HepG2 (cell line): ENCODE data around the gene ZG16. TPM values are rescaled to one million over a fixed set of nuclear protein-coding genes. Genes with fewer than 3 reads are reported as not detected.

ENCODE experiments used
- GFI1 ChIP-seq: sonication (generic); formaldehyde crosslinking; IDR thresholded peaks from 2 replicates; pipeline ENCODE4 v1.5.0; 2020; ENCODE audit warnings: missing genetic modification reagents, mild to moderate bottlenecking, borderline replicate concordance
- HMGXB4 ChIP-seq, 2 experiments: sonication (generic) in 1 of 2; formaldehyde crosslinking in 1 of 2; IDR thresholded peaks; 2 replicates each; pipeline versions ENCODE4 v1.4.0 to v1.6.1; 2018 to 2020; ENCODE audit warnings: missing genetic modification reagents in 2 of 2, borderline replicate concordance in 1 of 2, low read depth in 1 of 2, mild to moderate bottlenecking in 1 of 2, missing biosample characterization in 1 of 2
- HNF4A ChIP-seq: sonication (generic); formaldehyde crosslinking; IDR thresholded peaks from 2 replicates; pipeline ENCODE4 v1.4.0; 2020; ENCODE audit warnings: missing genetic modification reagents
- IRF9 ChIP-seq: sonication (generic); formaldehyde crosslinking; IDR thresholded peaks from 2 replicates; pipeline ENCODE4 v1.8.0; 2022; ENCODE audit warnings: missing genetic modification reagents, mild to moderate bottlenecking, borderline replicate concordance
- ISL2 ChIP-seq: sonication (generic); formaldehyde crosslinking; IDR thresholded peaks from 2 replicates; pipeline ENCODE4 v1.5.0; 2020; ENCODE audit warnings: missing genetic modification reagents
- KDM2A ChIP-seq: sonication (generic); formaldehyde crosslinking; IDR thresholded peaks from 2 replicates; pipeline ENCODE4 v1.4.0; 2020; ENCODE audit warnings: low read depth, missing genetic modification reagents, borderline replicate concordance
- KLF15 ChIP-seq: sonication (generic); formaldehyde crosslinking; IDR thresholded peaks from 2 replicates; pipeline ENCODE4 v1.8.1; 2023; ENCODE audit warnings: borderline replicate concordance, mild to moderate bottlenecking, inconsistent platforms, missing genetic modification reagents, mixed read lengths
- NCOA1 ChIP-seq: sonication (generic); formaldehyde crosslinking; IDR thresholded peaks from 2 replicates; pipeline ENCODE4 v1.9.0; 2021; ENCODE audit warnings: missing genetic modification reagents
- NCOA2 ChIP-seq: sonication (generic); formaldehyde crosslinking; IDR thresholded peaks from 2 replicates; pipeline ENCODE4 v1.8.0; 2022; ENCODE audit warnings: inconsistent platforms
- TAF15 ChIP-seq: fragments of 200-400 bp; formaldehyde crosslinking; IDR thresholded peaks from one replicate; pipeline ENCODE4 v1.6.1; 2018; ENCODE audit warnings: mild to moderate bottlenecking, low read depth, low read length; ENCODE audit not compliant: poor library complexity, severe bottlenecking
- TCF12 ChIP-seq, 2 experiments: fragments of 450-650 bp in 1 of 2; sonication (generic) in 1 of 2; formaldehyde crosslinking in 1 of 2; IDR thresholded peaks; 2 replicates each; pipeline versions ENCODE4 v1.6.1 to v1.8.0; 2017 to 2022; ENCODE audit warnings: antibody characterized with exemption in 1 of 2, mild to moderate bottlenecking in 1 of 2, missing genetic modification reagents in 1 of 2, moderate library complexity in 1 of 2
- TFE3 ChIP-seq: IDR thresholded peaks from 2 replicates; pipeline ENCODE4 v1.6.1; 2016
- TOPORS ChIP-seq: sonication (generic); formaldehyde crosslinking; IDR thresholded peaks from 2 replicates; pipeline ENCODE4 v1.8.0; 2023; ENCODE audit warnings: mild to moderate bottlenecking, missing genetic modification reagents
- ZMYM3 ChIP-seq: sonication (generic); formaldehyde crosslinking; IDR thresholded peaks from 2 replicates; pipeline ENCODE4 v1.5.1; 2020; ENCODE audit warnings: mild to moderate bottlenecking, missing genetic modification reagents
- ZNF136 ChIP-seq: sonication (generic); formaldehyde crosslinking; IDR thresholded peaks from 2 replicates; pipeline ENCODE4 v1.8.1; 2022; ENCODE audit warnings: low read depth, mild to moderate bottlenecking, moderate library complexity, missing genetic modification reagents
- ZNF281 ChIP-seq: sonication (generic); formaldehyde crosslinking; IDR thresholded peaks from 2 replicates; pipeline ENCODE4 v1.4.0; 2020; ENCODE audit warnings: missing genetic modification reagents, borderline replicate concordance
- ZNF446 ChIP-seq: sonication (generic); formaldehyde crosslinking; IDR thresholded peaks from 2 replicates; pipeline ENCODE4 v1.5.0; 2020; ENCODE audit warnings: mild to moderate bottlenecking, missing genetic modification reagents
- ZNF460 ChIP-seq: sonication (generic); formaldehyde crosslinking; IDR thresholded peaks from 2 replicates; pipeline ENCODE4 v1.5.1; 2020; ENCODE audit warnings: missing genetic modification reagents, mild to moderate bottlenecking, borderline replicate concordance
- ZNF619 ChIP-seq: sonication (generic); formaldehyde crosslinking; IDR thresholded peaks from 2 replicates; pipeline ENCODE4 v1.4.0; 2020; ENCODE audit warnings: mild to moderate bottlenecking, missing genetic modification reagents
- ZNF710 ChIP-seq: sonication (generic); formaldehyde crosslinking; IDR thresholded peaks from 2 replicates; pipeline ENCODE4 v1.5.0; 2020; ENCODE audit warnings: mild to moderate bottlenecking, missing genetic modification reagents, borderline replicate concordance
- polyA plus RNA-seq, 8 experiments: library from polyadenylated mRNA; depleted of rRNA in 3 of 8; stranded (reverse) in 7 of 8; unstranded in 1 of 8; fragments of >200 nt; fragmentation: Illumina TruSeq in 4 of 8; extraction: Trizol in 4 of 8; gene quantifications; 2 replicates each; pipeline versions ENCODE4 v1.2.1 to v1.2.3, GENCODE V29; 2011 to 2016; ENCODE audit warnings: low read depth in 4 of 8, missing spikeins in 1 of 8, mixed read lengths in 1 of 8; ENCODE audit not compliant: insufficient read depth in 1 of 8
- total RNA-seq, 5 experiments: library from RNA; depleted of rRNA; stranded (reverse); fragments of >200 nt; fragmentation: Illumina TruSeq; extraction: Trizol; gene quantifications; 2 replicates each; pipeline ENCODE4 v1.2.3, GENCODE V29; 2016; ENCODE audit warnings: low read depth in 1 of 5

The ZG16 gene
- total and polyA plus RNA-seq, 2 of the 13 experiments (the other 11 are each of a cell fraction or from before 2014, with no cell fraction given), result 0.04 to 0.07 TPM

- peak in 1 of 2 experiments; percentile 42; a peak in 1 of 4 replicates for TF ChIP-seq HMGXB4 (CRISPR knock-in tag; IDR thresholded peaks at IDR 0.05; ENCODE audit: borderline replicate concordance in 1 of 2, low read depth in 1 of 2)
- TF ChIP-seq ZNF281 (CRISPR knock-in tag), result no peak
- TF ChIP-seq NCOA2 (CRISPR knock-in tag), result peak; percentile 60; the same call in 1 of the 2 replicates
- no peak for TF ChIP-seq ZNF619 (CRISPR knock-in tag)
- TF ChIP-seq TCF12 (IDR thresholded peaks at IDR 0.05), result no peak
- TF ChIP-seq TCF12 (CRISPR knock-in tag; IDR thresholded peaks at IDR 0.05), result no peak
- TF ChIP-seq ZMYM3 (CRISPR knock-in tag), result peak; percentile 42
- peak; percentile 74 for TF ChIP-seq ISL2 (CRISPR knock-in tag)
- TF ChIP-seq GFI1 (CRISPR knock-in tag), result peak; percentile 86
- no peak for TF ChIP-seq TOPORS (CRISPR knock-in tag)
- TF ChIP-seq TAF15, result no peak
- TF ChIP-seq ZNF460 (CRISPR knock-in tag), result peak; percentile 83; the same call in 1 of the 2 replicates
- peak; percentile 90 for TF ChIP-seq HNF4A
- no peak for TF ChIP-seq KLF15 (CRISPR knock-in tag)
- TF ChIP-seq IRF9, result no peak
- TF ChIP-seq NCOA1, result 0 out of 2 replicates have a peak, but pooled peaks have one; percentile 56
- TF ChIP-seq ZNF446, result no peak
- TF ChIP-seq TFE3 (CRISPR knock-in tag), result no peak
- TF ChIP-seq KDM2A (CRISPR knock-in tag), result peak; percentile 10; the same call in 1 of the 2 replicates
- TF ChIP-seq ZNF136 (CRISPR knock-in tag), result no peak
- peak; percentile 93 for TF ChIP-seq ZNF710 (CRISPR knock-in tag)
Measured at GRCh38 chr16:29757950-29758466, 20.0 kb upstream of the ZG16 start (continued).
